ENCODE results near the gene IRF8. TPM values are rescaled to one million over a fixed set of nuclear protein-coding genes. Genes with fewer than 3 reads are reported as not detected.

The IRF8 gene
- polyA plus RNA-seq, 1 experiment: not detected

- ChIA-PET CTCF (interaction anchor here (0.6 to 1.3 kb wide), 3 partner anchors 17 to 1175 kb away, joined by 3 to 4 read pairs (median 3); no protein-coding TSS in a partner anchor), POLR2A (no interaction called here)
- no peak overlapping the region for H3K27ac ChIP-seq (ENCODE audit: low read depth, low read length)
- H3K9me3 ChIP-seq (ENCODE audit: control insufficient read depth, insufficient read depth, low read length): no peaks in the 10 kb centered on the region
- DNase-seq (ENCODE audit: low read depth, low spot score): no peak
- no peak for TF ChIP-seq CTCF (IDR thresholded peaks at IDR 0.05; ENCODE audit: low read depth, low read length)
- H3K27me3 ChIP-seq (ENCODE audit: control insufficient read depth, insufficient read depth, low read length): peaks cover 33% of the 10 kb centered on the region
- no peak overlapping the region for H3K4me3 ChIP-seq (ENCODE audit: low read depth, low read length)
Observed at GRCh38 chr16:85878407-85878806, 20.6 kb upstream of the IRF8 start.

- Histone ChIP-seq H3K27me3 (ENCODE audit: control insufficient read depth, insufficient read depth, low read length) (peaks cover 36% of the 10 kb centered on the region), H3K9me3 (ENCODE audit: control insufficient read depth, insufficient read depth, low read length) (no peaks in the 10 kb centered on the region), H3K4me3 (ENCODE audit: low read depth, low read length) (no peak overlapping the region), H3K27ac (ENCODE audit: low read depth, low read length) (no peak overlapping the region)
- DNase-seq (ENCODE audit: low read depth, low spot score): peak; percentile 8
- ChIA-PET CTCF (interaction anchor here (0.6 to 1.3 kb wide), 2 partner anchors 58 to 1174 kb away, joined by 3 read pairs; no protein-coding TSS in a partner anchor), POLR2A (no interaction called here)
- TF ChIP-seq CTCF (IDR thresholded peaks at IDR 0.05; ENCODE audit: low read depth, low read length): no peak
Observed at GRCh38 chr16:85878875-85879274, 20.1 kb upstream of the IRF8 start.

- CTCF ChIA-PET: no interaction called here
- Histone ChIP-seq H3K9me3 (ENCODE audit: control insufficient read depth, insufficient read depth, low read length) (no peaks in the 10 kb centered on the region), H3K27ac (ENCODE audit: low read depth, low read length) (no peak overlapping the region), H3K27me3 (ENCODE audit: control insufficient read depth, insufficient read depth, low read length) (peaks cover 43% of the 10 kb centered on the region), H3K4me3 (ENCODE audit: low read depth, low read length) (no peak overlapping the region)
- no peak for DNase-seq (ENCODE audit: low read depth, low spot score)
- no peak for TF ChIP-seq CTCF (IDR thresholded peaks at IDR 0.05; ENCODE audit: low read depth, low read length)
- POLR2A ChIA-PET: no interaction called here
Observed at GRCh38 chr16:85879549-85879948, 19.4 kb upstream of the IRF8 start.

- Histone ChIP-seq H3K27me3 (ENCODE audit: control insufficient read depth, insufficient read depth, low read length) (peaks cover 48% of the 10 kb centered on the region), H3K4me3 (ENCODE audit: low read depth, low read length) (no peak overlapping the region), H3K9me3 (ENCODE audit: control insufficient read depth, insufficient read depth, low read length) (no peaks in the 10 kb centered on the region), H3K27ac (ENCODE audit: low read depth, low read length) (no peak overlapping the region)
- TF ChIP-seq CTCF (IDR thresholded peaks at IDR 0.05; ENCODE audit: low read depth, low read length): no peak
- DNase-seq (ENCODE audit: low read depth, low spot score): no peak
- POLR2A ChIA-PET: no interaction called here
- CTCF ChIA-PET: no interaction called here
Observed at GRCh38 chr16:85879975-85880831, 18.8 kb upstream of the IRF8 start.

GRCh38 chr16:85880861-85881260 is 18.1 kb upstream of the IRF8 start:
- Histone ChIP-seq H3K27me3 (ENCODE audit: control insufficient read depth, insufficient read depth, low read length) (peaks cover 48% of the 10 kb centered on the region), H3K9me3 (ENCODE audit: control insufficient read depth, insufficient read depth, low read length) (no peaks in the 10 kb centered on the region), H3K27ac (ENCODE audit: low read depth, low read length) (no peak overlapping the region), H3K4me3 (ENCODE audit: low read depth, low read length) (no peak overlapping the region)
- ChIA-PET POLR2A (no interaction called here), CTCF (no interaction called here)
- no peak for TF ChIP-seq CTCF (IDR thresholded peaks at IDR 0.05; ENCODE audit: low read depth, low read length)
- DNase-seq (ENCODE audit: low read depth, low spot score): no peak
